Heart left ventricle (tissue), 16 donors: ENCODE measurements around the gene TBC1D5. TPM values are rescaled to one million over a fixed set of nuclear protein-coding genes. Genes with fewer than 3 reads are reported as not detected.
A peak's percentile ranks its signal among the peaks of the same experiment; 100 is the strongest.

Experiments used
- ATAC-seq, 4 donors: fragments of 200-7000 bp; cut with Tn5 transposase; one replicate each; pipeline ENCODE4 v1.9.1; 2020 to 2022; ENCODE audit warnings: moderate library complexity in 4 of 4, mild to moderate bottlenecking in 3 of 4, moderate number of reproducible peaks in 1 of 4
- DNase-seq, 5 donors: peaks; one replicate each; pipeline ENCODE4 v3.0.0-alpha.2; 2020
- H3K27ac ChIP-seq, 12 donors: fragments of 200-600 bp; sonication (generic) in 4 of 12; one replicate each; pipeline versions ENCODE4 v1.5.0 to v1.8.0; 2016 to 2022; ENCODE audit warnings: mild to moderate bottlenecking in 2 of 12
- H3K27me3 ChIP-seq, 9 donors: fragments of 200-600 bp; sonication (generic) in 2 of 9; one replicate each; pipeline versions ENCODE4 v1.5.1 to v1.8.0; 2016 to 2022; ENCODE audit warnings: mild to moderate bottlenecking in 3 of 9
- H3K36me3 ChIP-seq, 9 donors: fragments of 200-600 bp; sonication (generic) in 2 of 9; one replicate each; pipeline versions ENCODE4 v1.5.0 to v1.8.0; 2018 to 2022; ENCODE audit warnings: mild to moderate bottlenecking in 2 of 9
- H3K4me1 ChIP-seq, 12 donors: fragments of 200-600 bp; sonication (generic) in 4 of 12; one replicate each; pipeline versions ENCODE4 v1.5.0 to v1.8.0; 2016 to 2022; ENCODE audit warnings: mild to moderate bottlenecking in 3 of 12
- H3K4me3 ChIP-seq, 12 donors: fragments of 200-600 bp; sonication (generic) in 4 of 12; one replicate each; pipeline versions ENCODE4 v1.5.0 to v1.8.0; 2017 to 2022; ENCODE audit warnings: mild to moderate bottlenecking in 9 of 12, moderate library complexity in 4 of 12
- H3K9me3 ChIP-seq, 12 donors: fragments of 200-600 bp; sonication (generic) in 4 of 12; one replicate each; pipeline versions ENCODE4 v1.5.0 to v1.8.0; 2016 to 2022; ENCODE audit warnings: mild to moderate bottlenecking in 1 of 12
- CTCF ChIP-seq, 12 donors: fragments of 200-600 bp; sonication (generic) in 4 of 12; IDR thresholded peaks; one replicate each; pipeline versions ENCODE4 v1.5.0 to v1.8.0; 2018 to 2022; ENCODE audit warnings: antibody characterized with exemption in 12 of 12, mild to moderate bottlenecking in 5 of 12
- POLR2A ChIP-seq, 2 donors: fragments of 450-650 bp; IDR thresholded peaks; one replicate each; pipeline ENCODE4 v1.6.1; 2017; ENCODE audit warnings: antibody characterized with exemption in 2 of 2, mild to moderate bottlenecking in 2 of 2, moderate library complexity in 2 of 2
- WGBS, 4 donors: extraction: QIAGEN DNeasy Blood & Tissue Kit in 2 of 4; methylation state at CpG; one replicate each; pipeline versions ENCODE4 v1.1.5 to v1.1.7; 2013 to 2018; 5-methylcytosine and 5-hydroxymethylcytosine counted together
- intact Hi-C, 10 donors: fragments of 100-400 bp; cut with DNase I; formaldehyde crosslinking; loops; one replicate each; pipeline versions ENCODE4 v1.11.1 to v1.14.2; 2022
- polyA plus RNA-seq, 2 donors: library from polyadenylated mRNA; stranded (reverse); fragments of 200-250 nt; gene quantifications; one replicate each; pipeline ENCODE4 v1.2.3, GENCODE V29; 2013
- total RNA-seq, 9 donors: library from RNA; depleted of rRNA in 2 of 9; stranded (reverse); fragments of >200 nt in 2 of 9; fragmentation: NEBNext Ultra II Directional in 3 of 9; extraction: Animal tissue kit (Norgen Biotek cat#: 25700) in 3 of 9; gene quantifications; one replicate each; pipeline versions ENCODE4 v1.1.0 to v1.2.4, GENCODE V29; 2016 to 2023
- donor health status: ischemic (EF 13 %, LVEDD 7.1; RV severe dilation, severe dysfunction).
- donor health status: healthy with polysubstance abuse.
- donor health status: DM: no; HTN: yes; CAD: no.
- donor health status: DM: no; HTN: no; CAD: no.
- donor health status: ischemic (EF 25% LVEDD 6.9; RV normal size, moderate dysfunction).
- donor health status: ischemic (EF 25% LVEDD 5.7; RV mildly dilated, moderate dysfunction).
- donor health status: healthy.
- donor health status: DM: yes; HTN: yes; CAD: no.
- donor health status: ischemic (EF 35%, LVEDD 5.7; RV mildly dilated, moderate dysfunction).
- donor health status: nonischemic (EF 11% LVEDD 7.7; RV severe dilation, severe dysfunction).
- donor health status: DM: yes; HTN: yes; CAD: no.
- donor health status: PGD.
- donor health status: ischemic (EF 29% LVEDD 5.4; RV normal size, mild dysfunction).
- donor health status: nonischemic (EF 23%, LVEDD 6.1; RV moderate dilation, normal function).

The TBC1D5 gene
- total and polyA plus RNA-seq, 11 donors: 5.8 to 48.3 (median 31.1) TPM

DNA sequence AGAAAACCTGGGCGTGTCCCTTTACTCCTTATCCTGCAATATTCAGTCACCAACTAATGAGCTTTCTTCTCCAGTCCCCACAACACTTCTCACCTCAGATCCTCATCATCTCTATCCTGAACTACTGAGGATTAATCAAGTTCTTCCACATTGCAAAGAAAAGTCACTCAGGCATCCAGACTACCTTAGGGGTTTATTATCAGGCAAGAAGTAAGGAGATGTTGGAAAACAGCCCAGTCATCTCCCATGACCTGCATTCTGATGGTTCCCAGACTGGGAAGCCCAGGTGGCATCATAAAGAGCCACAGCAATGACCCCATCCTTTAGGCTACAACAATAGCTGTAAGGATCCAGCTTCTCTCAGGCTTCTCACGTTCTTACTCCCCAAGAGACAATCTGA lies 3.5 kb upstream of the TBC1D5 start:
- H3K4me1 ChIP-seq: peaks cover 0 to 34% (median 10%) of the 10 kb centered on the region in 12 donors
- intact Hi-C loops: loop anchor here in 3 of 10 donors (10.0 kb wide), 1 partner anchor 101 kb away; no protein-coding TSS in a partner anchor
- DNase-seq (no peak), ATAC-seq (no peak)
- no peaks in the 10 kb centered on the region for H3K36me3 ChIP-seq
- H3K4me3 ChIP-seq: no peak overlapping the region
- TF ChIP-seq CTCF (IDR thresholded peaks at IDR 0.05) (no peak), POLR2A (IDR thresholded peaks at IDR 0.05) (no peak)
- no peaks in the 10 kb centered on the region for H3K27me3 ChIP-seq
- no peak overlapping the region for H3K27ac ChIP-seq
- no peaks in the 10 kb centered on the region for H3K9me3 ChIP-seq
- 44 to 62% (median 54%) methylated on average over 2 of the region's 2 CpGs for WGBS, 4 donors

- no peak for DNase-seq
- no peak for TF ChIP-seq CTCF (IDR thresholded peaks at IDR 0.05)
- no peak for TF ChIP-seq POLR2A (IDR thresholded peaks at IDR 0.05)
- Histone ChIP-seq H3K4me3 (no peak overlapping the region), H3K36me3 (no peaks in the 10 kb centered on the region), H3K4me1 (peaks cover 0 to 40% (median 16%) of the 10 kb centered on the region in 12 donors), H3K9me3 (no peaks in the 10 kb centered on the region), H3K27me3 (no peaks in the 10 kb centered on the region), H3K27ac (no peak overlapping the region)
- 54 to 82% (median 69%) methylated on average over 2 of the region's 2 CpGs for WGBS, 4 donors
- no peak for ATAC-seq
- intact Hi-C loops: loop anchor here in 3 of 10 donors (10.0 kb wide), 1 partner anchor 100 kb away; no protein-coding TSS in a partner anchor
Measured at GRCh38 chr3:17745301-17745700, 2.9 kb upstream of the TBC1D5 start.

DNA sequence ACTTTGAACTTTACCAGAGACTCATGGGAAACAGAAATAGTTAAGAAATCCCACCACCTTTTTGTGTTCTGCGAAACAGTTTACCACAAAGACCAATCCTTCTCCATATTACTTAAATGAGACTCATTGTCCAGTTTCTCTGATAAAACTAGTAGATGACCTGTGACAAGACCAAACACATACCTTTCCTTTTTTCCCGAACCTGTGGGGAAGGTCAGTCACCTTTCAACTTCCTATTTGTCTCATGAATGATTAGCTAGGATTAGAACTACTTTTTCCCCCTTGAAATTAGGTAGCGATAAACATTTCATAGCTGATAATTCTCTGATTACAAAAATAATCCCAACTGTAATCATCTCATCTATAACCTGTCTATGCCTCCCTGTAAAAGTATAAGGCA lies 2.3 kb upstream of the TBC1D5 start:
- intact Hi-C loops: loop anchor here in 3 of 10 donors (10.0 kb wide), 1 partner anchor 100 kb away; no protein-coding TSS in a partner anchor
- H3K4me1 ChIP-seq: peaks cover 0 to 44% (median 19%) of the 10 kb centered on the region in 12 donors
- DNase-seq (no peak), ATAC-seq (no peak)
- H3K27ac ChIP-seq: no peak overlapping the region
- WGBS, 4 donors: 87 to 97% (median 93%) methylated on average over 3 of the region's 3 CpGs
- no peaks in the 10 kb centered on the region for H3K9me3 ChIP-seq
- TF ChIP-seq CTCF (IDR thresholded peaks at IDR 0.05) (no peak), POLR2A (IDR thresholded peaks at IDR 0.05) (no peak)
- no peaks in the 10 kb centered on the region for H3K36me3 ChIP-seq
- H3K4me3 ChIP-seq: no peak overlapping the region
- H3K27me3 ChIP-seq: no peaks in the 10 kb centered on the region

DNA sequence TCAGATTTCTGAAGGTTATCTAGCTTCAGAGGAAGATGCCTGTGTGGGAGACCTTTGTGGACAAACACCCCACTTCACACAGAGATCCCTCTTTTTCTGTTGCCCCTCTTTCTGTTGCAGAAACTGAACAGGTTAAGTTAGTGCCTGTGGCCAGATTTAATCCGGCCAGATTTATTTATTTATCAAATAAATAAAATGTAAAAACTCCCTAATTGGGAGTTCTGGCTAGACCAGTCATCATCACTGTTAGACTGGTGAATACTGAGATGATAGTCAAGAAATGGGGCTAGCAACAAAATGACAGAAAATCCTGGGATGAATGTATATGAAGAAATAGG lies 1.2 kb upstream of the TBC1D5 start:
- Histone ChIP-seq H3K27me3 (no peaks in the 10 kb centered on the region), H3K9me3 (no peaks in the 10 kb centered on the region), H3K36me3 (no peaks in the 10 kb centered on the region), H3K4me3 (peak overlapping the region in 3 of 12 donors; percentile 80 to 93 (median 83)), H3K4me1 (peaks cover 0 to 48% (median 19%) of the 10 kb centered on the region in 12 donors), H3K27ac (peak overlapping the region in 10 of 12 donors; percentile 94 to 100 (median 96))
- intact Hi-C loops: loop anchor here in 4 of 10 donors (2.0 to 10.0 kb wide), 2 partner anchors 99 kb away; no protein-coding TSS in a partner anchor
- 63 to 81% (median 70%) methylated on average over 1 of the region's 1 CpG for WGBS, 4 donors
- ATAC-seq (no peak), DNase-seq (no peak)
- TF ChIP-seq POLR2A (IDR thresholded peaks at IDR 0.05) (no peak), CTCF (IDR thresholded peaks at IDR 0.05) (no peak)
